ENCODE data around the gene CDH4.

CDH4 gene

GRCh38 chr20:61303675-61304074 lies 51.6 kb downstream of the CDH4 start:
- DNase-seq = no peak

GRCh38 chr20:61304750-61305149 lies 52.7 kb downstream of the CDH4 start:
- DNase-seq = no peak

DNA sequence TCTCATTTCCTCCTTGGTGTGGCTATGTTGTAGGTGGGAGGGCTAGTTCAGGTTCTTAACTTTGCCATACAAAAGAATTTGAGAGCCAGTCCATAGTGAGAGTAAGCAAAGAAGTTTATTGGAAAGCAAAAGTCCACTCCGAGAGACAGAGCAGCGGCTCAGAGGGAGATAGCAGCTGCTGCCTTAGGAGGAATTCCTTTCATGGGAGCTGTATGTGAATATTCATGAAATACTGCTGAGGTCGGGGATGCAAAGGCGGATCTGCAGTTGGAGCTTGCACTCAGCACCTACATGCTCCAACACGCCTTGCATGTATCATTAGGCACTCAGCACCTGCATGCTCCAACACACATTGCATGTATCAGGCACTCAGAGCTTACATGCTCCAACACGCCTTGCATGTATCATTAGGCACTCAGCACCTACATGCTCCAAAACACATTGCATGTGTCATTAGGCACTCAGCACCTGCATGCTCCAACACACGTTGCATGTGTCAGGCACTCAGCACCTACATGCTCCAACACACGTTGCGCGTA lies 54.9 kb downstream of the CDH4 start:
- DNase-seq = no peak

DNA sequence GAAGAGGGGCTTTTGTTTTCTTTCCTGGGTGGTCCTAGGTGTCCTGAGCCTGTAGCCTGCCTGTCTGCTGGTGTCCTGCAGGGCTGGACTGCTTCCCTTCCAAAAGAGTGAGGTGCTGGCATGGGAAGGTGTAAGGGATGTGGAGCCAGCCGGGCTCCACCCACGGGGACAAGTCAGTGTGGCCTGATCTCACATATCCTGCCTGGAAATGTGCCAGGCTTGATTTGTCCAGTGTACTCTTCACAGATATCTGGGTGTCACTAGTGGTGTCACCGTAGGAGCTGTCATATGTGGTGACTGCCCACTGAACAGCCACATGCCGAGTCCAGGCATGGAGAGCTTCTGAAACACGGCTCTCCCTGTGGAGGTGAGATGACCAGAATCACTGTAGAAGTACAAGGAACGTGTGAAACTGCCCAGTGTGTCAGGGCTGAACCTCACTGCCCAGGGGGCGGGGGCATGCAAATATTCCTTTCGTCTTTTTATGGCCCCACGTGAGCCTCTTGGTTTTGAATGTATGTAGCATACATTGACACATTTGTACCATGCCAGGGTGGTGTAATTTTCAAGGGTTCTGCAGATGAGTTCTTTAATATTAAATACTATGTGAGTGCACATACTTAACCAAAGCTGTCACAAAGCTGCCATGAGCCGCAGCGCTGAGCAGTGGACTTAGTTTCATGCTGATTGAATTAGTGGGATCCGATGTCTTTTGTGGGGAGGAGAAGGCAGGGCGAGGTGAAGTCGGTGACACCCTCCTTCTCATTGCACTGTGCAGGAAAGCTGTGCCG lies 55.8 kb downstream of the CDH4 start:
- DNase-seq = no peak

DNA sequence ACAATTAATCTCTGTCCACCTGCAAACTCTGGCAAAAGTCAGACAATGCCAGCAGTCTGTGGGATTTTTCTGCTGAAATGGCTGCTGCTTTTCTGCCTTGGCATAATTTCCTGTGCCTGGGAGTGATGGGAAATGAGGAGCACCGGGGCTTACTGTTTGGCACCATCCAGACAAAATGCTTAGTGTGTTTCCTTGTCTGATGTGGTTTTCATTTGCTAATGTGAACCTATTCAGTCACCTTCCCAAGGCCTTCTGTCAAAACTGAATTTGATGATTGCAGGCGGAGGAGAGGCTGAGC lies 56.4 kb downstream of the CDH4 start:
- no peak for DNase-seq

GRCh38 chr20:61310954-61311353 lies 58.9 kb downstream of the CDH4 start:
- DNase-seq = no peak

GRCh38 chr20:61311656-61312387 lies 59.8 kb downstream of the CDH4 start:
- no peak for DNase-seq

- no peak for DNase-seq
Observed at GRCh38 chr20:61312925-61313324, 60.9 kb downstream of the CDH4 start.

DNA sequence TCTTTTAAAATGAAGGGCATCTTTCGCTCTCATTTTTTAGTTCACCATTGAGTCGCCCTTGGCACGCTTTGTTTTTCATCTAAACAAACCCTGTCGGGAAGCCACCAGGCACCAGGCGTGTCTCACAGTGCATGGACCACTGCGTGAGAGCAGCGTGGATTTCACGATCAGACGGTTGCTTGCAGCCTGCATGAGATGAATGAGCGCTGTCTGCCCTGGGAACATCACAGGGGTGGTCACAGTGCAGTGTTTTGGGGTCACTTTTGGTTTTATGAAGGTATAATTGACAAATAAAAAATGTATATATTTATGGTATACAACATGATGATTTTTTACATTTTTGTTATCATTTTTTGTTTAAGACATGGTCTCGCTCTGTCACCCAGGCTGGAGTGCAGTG lies 61.3 kb downstream of the CDH4 start:
- DNase-seq = no peak

DNA sequence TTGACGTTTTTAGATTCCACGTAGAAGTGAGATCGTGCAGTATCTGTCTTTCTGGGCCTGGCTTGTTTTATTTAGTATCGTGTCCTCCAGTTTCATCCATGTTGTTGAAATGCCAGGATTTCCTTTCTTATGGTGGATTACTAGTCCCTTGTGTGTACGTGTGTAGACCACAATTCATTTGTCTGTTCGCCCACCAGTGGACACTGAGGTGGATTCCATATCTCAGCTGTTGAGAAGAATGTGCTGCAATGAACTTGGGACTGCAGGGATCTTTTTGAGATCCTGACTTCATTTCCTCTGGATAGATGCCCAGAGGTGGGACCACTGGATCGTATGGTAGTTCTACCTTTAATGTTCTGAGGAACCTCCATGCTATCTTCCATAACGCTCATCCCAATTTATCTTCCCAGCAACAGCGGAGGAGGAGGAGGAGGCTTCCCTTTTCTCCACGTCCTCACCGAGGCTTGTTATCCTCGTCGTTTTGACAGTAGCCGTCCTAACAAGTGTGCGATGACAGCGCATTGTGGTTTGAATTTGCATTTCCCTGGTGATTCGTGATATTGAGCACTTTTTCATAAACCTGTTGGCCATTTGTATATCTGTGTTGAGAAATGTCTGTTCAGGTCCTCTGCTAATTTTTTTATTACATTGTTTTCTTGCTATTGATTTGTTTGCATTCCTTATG lies 62.4 kb downstream of the CDH4 start:
- DNase-seq = no peak

DNA sequence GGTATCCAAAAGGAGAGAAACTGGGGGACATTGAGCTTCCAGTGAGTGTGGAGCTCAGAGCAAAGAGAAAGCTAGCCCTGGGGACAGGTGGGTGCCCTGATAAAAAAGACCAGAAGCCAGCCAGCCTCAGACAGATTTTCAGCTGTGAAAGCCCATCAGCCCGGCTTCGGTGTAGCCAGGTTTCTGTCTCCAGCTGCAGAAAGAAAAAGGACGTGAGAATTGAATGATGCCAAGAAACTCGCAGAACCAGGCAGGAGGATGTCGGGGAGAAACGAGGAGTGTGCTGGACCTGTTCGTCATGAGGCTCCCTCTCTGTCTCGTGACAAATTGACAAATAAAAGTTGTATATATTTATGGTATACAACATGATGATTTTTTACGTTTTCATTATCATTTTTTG lies 63.3 kb downstream of the CDH4 start:
- no peak for DNase-seq

- no peak for DNase-seq
Observed at GRCh38 chr20:61316346-61316745, 64.3 kb downstream of the CDH4 start.

DNA sequence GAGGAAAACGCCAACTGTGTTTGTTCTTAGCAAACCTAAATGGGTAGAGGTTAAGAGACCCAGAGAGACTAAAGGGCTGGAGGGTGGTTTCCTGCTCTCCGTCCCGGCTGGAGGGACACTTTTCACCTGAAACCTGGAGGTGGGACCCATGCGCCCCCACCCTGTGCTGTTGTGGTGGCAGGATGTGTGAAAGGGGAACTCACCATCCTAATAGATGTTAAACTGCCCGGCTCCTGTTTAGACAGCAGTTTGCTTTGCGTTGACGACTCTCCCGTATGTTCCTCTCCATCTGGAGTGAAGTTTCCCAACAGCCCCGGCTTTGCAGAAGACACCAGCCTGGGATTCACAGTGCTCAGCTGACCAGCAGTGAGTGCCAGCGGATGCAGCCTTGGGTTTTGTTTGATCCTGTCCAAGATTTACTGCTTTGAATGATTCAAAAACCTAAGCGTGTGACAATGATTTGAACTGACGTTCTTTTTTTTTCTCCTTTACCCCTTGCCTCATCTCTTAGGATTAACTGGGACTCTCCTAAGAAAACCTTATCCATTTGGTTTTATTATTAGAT lies 66.0 kb downstream of the CDH4 start:
- DNase-seq = no peak

- DNase-seq = no peak
Observed at GRCh38 chr20:61320691-61321425, 68.8 kb downstream of the CDH4 start.

DNA sequence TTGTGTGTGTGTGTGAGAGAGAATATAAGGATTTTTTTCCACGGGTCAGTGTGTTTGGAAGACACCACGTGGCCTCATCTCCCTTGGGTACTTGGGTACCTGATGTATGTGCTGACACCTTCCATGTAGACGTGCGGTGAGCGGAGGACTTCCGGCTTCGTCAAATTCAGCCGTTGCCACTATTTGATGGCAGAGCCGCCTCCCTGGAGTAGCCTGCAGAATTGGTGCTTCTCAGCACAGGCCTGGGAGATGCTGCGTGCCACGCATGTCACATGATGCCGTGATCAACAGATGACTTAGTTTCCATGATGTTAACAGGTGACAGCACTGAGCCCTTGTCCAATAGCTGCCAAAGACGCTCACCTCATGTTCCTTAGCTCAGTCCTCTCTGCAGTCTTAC lies 69.4 kb downstream of the CDH4 start:
- no peak for DNase-seq

DNA sequence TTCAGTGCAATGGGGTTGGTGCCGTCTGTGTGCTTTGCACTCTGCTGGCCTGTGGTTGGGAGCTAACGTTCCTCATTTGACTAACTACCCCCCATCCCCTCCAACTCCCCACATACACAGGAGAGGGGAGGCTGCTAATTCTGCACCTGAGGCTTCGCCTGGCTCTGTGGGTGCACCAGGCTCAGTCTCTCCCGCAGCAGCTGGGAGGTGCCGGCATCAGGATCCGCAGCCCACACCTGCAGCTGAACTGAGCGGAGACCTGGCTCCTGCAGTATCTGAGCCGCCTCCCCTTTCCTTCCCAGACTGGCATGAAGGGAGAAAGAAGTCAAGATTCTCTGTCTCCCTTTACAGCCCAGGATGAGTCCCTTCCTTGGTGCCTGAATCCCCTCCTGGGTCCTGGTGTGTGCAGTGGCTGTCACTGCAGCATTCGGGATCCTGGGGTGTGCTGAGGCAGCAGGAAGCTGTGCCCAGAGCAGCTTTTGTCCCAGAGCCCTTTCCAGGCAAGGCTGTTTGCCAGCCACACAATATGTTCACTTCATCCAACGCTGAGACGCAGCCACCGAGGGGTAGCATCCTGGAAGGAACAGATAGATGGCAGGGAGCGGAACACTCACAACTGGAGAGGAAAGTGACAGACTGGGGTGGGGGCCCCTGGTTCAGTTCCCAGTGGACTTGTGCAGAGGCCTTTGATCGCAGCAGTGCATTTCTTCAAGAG lies 70.2 kb downstream of the CDH4 start:
- no peak for DNase-seq

DNA sequence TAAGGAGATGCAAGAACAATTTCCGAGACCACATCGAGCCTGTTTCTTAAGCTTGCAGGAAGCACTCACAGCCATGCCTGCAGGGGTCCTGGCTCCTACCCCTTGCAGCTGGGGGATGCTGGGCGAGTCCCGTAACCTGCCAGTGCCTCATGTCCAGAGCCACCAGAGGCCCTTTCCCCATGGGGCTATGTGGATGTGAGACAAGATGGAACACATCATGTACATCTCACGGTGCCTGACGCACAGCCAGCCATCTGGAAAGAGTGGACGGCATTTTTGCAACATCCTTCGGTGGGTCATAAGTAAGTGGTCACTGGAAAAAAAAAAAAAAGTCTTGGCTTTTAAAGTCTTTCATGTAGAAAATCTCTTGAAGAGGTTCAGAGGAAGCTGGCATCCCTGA lies 72.8 kb downstream of the CDH4 start:
- no peak for DNase-seq

DNA sequence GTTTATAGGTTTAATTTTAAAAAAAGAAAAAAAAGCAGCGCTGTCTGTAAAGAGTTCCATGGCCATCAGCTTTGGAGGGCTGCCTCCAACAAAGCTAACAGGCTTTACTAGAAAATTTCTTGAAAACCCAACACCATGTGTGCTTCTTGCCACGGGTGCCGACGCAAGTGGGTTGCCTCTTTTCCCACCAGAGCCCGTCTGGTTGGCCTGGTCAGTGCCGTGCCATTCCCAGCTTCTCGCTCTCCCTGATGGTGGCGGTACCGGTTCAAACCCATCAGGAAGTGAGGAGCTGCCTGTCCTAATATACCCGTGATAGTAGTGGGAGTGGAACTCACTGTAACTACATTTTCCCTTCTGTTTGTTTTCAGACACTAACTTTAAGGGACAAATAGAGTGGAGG lies 73.7 kb downstream of the CDH4 start:
- DNase-seq = no peak

GRCh38 chr20:61328911-61329558 lies 77.0 kb downstream of the CDH4 start:
- no peak for DNase-seq

DNA sequence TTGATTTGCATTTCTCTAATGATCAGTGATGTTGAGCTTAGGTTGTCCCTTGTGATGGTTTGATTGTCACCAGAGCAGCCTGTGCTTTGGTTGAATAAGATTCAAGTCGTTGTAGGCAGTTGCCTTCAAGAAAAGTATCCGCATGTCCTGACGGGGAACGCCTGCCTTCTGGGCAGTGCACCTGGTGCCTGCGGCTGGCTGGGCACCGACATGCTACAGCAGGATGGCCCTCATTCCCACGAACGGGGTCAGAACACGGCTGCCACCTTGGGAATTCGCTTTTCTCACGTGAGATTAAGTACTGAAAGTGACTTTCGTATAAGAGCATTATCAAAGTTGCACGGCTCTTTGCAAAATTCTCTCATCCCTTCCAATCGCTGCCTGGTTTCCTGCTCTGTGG lies 78.4 kb downstream of the CDH4 start:
- DNase-seq = no peak

DNA sequence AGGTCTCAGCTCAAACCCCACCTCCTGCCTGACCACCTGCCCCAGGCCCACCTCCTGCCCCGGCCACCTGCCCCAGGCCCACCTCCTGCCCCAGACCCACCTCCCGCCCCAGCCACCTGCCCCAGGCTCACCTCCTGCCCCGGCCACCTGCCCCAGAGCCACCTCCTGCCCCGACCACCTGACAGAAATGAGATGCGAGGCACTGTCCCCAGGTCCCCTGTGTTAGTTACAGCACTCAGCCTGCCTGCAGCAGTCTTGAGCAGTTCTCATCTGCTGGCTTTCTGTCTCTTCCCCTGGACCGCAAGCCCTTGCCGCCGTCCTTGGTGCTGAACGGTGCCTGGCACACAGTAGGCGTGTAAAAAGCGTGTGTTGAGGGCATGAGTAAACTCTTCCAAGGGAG lies 79.5 kb downstream of the CDH4 start:
- DNase-seq = no peak
